IMR-90 (cell line): ENCODE results near the gene VCP.

Experiments used
- CEBPB ChIP-seq: IDR thresholded peaks from 2 replicates; pipeline ENCODE4 v1.6.1; 2012; ENCODE audit warnings: low read depth, low read length, improper control_type of control experiment
- FOS ChIP-seq: fragments of 150-350 bp; IDR thresholded peaks from 2 replicates; pipeline ENCODE4 v1.6.1; 2016; ENCODE audit warnings: low read depth, low read length
- MAFK ChIP-seq: IDR thresholded peaks from 2 replicates; pipeline ENCODE4 v1.6.1; 2012; ENCODE audit warnings: low read depth, low read length, improper control_type of control experiment
- MXI1 ChIP-seq: IDR thresholded peaks from 2 replicates; pipeline ENCODE4 v1.6.1; 2012; ENCODE audit warnings: low read depth, mild to moderate bottlenecking, low read length, moderate library complexity, borderline replicate concordance
- POLR2A ChIP-seq: IDR thresholded peaks from 2 replicates; pipeline ENCODE4 v1.6.1; 2012; ENCODE audit warnings: mild to moderate bottlenecking, low read depth, low read length
- RAD21 ChIP-seq: IDR thresholded peaks from 2 replicates; pipeline ENCODE4 v1.6.1; 2012; ENCODE audit warnings: low read length, improper control_type of control experiment
- SMC3 ChIP-seq: fragments of 150-350 bp; IDR thresholded peaks from 2 replicates; pipeline ENCODE4 v1.6.1; 2016; ENCODE audit warnings: low read depth, mild to moderate bottlenecking, antibody characterized with exemption, low read length, moderate library complexity
- USF2 ChIP-seq: fragments of 150-350 bp; IDR thresholded peaks from 2 replicates; pipeline ENCODE4 v1.6.1; 2017; ENCODE audit warnings: mild to moderate bottlenecking, antibody characterized with exemption, low read length, low read depth
- TF ChIP-seq, protein P1 (sequence below): conservative IDR thresholded peaks from 2 replicates; pipeline ENCODE4 v1.5.1; 2012; ENCODE audit warnings: mild to moderate bottlenecking, low read depth, low read length, improper control_type of control experiment
- TF ChIP-seq, protein P2 (sequence below): fragments of 150-350 bp; IDR thresholded peaks from 2 replicates; pipeline ENCODE4 v1.6.1; 2016; ENCODE audit warnings: low read depth, mild to moderate bottlenecking, low read length, moderate library complexity, borderline replicate concordance

GRCh38 chr9:35028341-35028740 is 44.1 kb downstream of the VCP start:
- no peak for TF ChIP-seq USF2
- TF ChIP-seq POLR2A, result no peak
- TF ChIP-seq, protein P1, sequence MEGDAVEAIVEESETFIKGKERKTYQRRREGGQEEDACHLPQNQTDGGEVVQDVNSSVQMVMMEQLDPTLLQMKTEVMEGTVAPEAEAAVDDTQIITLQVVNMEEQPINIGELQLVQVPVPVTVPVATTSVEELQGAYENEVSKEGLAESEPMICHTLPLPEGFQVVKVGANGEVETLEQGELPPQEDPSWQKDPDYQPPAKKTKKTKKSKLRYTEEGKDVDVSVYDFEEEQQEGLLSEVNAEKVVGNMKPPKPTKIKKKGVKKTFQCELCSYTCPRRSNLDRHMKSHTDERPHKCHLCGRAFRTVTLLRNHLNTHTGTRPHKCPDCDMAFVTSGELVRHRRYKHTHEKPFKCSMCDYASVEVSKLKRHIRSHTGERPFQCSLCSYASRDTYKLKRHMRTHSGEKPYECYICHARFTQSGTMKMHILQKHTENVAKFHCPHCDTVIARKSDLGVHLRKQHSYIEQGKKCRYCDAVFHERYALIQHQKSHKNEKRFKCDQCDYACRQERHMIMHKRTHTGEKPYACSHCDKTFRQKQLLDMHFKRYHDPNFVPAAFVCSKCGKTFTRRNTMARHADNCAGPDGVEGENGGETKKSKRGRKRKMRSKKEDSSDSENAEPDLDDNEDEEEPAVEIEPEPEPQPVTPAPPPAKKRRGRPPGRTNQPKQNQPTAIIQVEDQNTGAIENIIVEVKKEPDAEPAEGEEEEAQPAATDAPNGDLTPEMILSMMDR, result no peak
- TF ChIP-seq FOS, result no peak
- no peak for TF ChIP-seq SMC3
- TF ChIP-seq MAFK, result no peak
- TF ChIP-seq, protein P2, sequence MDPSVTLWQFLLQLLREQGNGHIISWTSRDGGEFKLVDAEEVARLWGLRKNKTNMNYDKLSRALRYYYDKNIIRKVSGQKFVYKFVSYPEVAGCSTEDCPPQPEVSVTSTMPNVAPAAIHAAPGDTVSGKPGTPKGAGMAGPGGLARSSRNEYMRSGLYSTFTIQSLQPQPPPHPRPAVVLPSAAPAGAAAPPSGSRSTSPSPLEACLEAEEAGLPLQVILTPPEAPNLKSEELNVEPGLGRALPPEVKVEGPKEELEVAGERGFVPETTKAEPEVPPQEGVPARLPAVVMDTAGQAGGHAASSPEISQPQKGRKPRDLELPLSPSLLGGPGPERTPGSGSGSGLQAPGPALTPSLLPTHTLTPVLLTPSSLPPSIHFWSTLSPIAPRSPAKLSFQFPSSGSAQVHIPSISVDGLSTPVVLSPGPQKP, result no peak
- TF ChIP-seq RAD21, result no peak
- peak; percentile 49; the same call in 1 of the 2 replicates for TF ChIP-seq CEBPB
- no peak for TF ChIP-seq MXI1
